HG02973 (cell line): ENCODE data around the gene UVRAG.
"Not testable (repeated sequence)": the region's sequence is repeated elsewhere in the genome, so short reads cannot be mapped to it uniquely, and the experiment has no call there.

Source experiments
- ATAC-seq: cut with Tn5 transposase; IDR thresholded peaks from one replicate; pipeline ENCODE4 v1.9.1; 2021; ENCODE audit warnings: moderate library complexity; ENCODE audit not compliant: unreplicated experiment

The UVRAG gene

GRCh38 chr11:75910426-75911145, 95.6 kb downstream of the UVRAG start:
- ATAC-seq, result no peak

DNA sequence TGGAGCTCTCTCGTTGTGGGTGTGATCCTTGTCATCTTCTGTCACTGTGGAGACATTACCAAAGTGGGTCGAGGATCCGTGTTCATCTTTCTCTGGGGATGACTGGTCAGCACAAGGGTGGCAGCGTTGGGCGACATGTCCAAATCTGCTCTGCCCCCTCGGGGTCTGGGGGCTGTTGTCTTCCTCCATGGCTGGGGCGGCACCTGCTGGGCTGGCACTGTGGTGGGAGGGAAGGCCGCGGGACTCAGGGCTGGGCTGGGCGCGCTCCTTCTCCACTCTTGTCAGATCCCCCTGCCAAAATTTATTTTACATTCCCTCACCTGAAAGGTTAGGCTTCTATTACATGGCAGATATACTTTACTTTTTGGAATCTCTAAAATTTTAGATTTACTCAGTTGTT, 96.4 kb downstream of the UVRAG start:
- no peak for ATAC-seq

DNA sequence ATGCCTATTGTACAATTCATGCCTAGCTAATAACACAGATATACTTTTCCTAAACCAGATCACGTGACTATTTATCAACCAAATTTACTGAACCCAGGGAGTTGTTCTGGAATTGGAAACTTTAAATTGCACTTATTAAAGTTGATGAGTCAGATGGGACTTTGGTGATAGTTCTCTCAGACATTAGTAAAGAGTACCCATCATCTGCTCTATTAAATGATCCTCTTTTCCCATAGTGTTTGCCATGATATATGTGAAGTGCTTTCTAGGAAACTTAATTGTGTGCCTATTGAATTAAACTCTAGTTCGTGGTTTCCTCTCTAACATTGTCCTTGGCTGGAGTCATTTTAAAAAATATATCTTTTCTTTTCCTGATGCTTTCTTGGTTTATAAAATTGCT, 99.0 kb downstream of the UVRAG start:
- no peak for ATAC-seq

GRCh38 chr11:75916882-75917281, 101.9 kb downstream of the UVRAG start:
- no peak for ATAC-seq

GRCh38 chr11:75918331-75918730, 103.3 kb downstream of the UVRAG start:
- ATAC-seq, result no peak

DNA sequence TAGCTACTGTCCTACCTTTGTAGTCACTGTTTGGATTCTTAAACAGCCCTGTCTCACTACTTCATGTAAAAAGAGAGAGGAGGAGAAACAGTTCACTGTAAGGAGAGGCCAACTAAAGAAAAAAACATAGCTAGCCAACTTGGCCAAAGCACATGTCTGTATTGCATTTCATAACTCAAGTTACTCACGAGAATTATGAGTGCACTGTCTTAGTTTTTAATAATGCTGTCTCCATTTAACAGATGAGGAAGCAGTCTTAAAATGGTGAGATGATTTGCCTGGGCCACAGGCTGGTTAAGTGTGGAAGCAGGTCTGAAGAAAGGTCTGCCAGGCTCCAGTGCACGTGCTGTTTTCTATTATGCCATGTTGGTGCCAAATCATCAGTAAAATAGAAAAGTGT, 104.5 kb downstream of the UVRAG start:
- ATAC-seq, result no peak

GRCh38 chr11:75920848-75921247, 105.8 kb downstream of the UVRAG start:
- no peak for ATAC-seq

GRCh38 chr11:75921808-75922207, 106.8 kb downstream of the UVRAG start:
- ATAC-seq, result no peak

- ATAC-seq, result no peak
Observed at GRCh38 chr11:75924966-75925784, 110.2 kb downstream of the UVRAG start.

GRCh38 chr11:75925785-75926164, 110.8 kb downstream of the UVRAG start:
- no peak for ATAC-seq

DNA sequence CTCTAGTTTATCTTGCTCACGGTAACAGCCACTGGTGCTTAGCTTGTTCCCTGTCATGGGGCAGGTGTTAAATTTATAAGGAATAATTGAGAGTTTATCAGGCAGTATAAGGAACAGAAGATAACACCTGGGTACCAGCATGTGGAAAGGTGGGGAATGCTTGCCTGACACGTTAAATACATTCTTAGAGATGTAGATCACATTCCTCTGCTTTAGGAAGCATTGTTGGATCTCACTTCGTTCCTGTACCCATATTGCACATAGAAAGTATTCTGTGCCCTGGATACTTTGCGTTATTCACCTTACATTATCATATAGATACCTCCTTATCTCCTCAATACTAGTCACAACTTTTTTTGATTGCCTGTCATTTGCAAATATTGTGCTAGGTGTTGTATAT, 114.7 kb downstream of the UVRAG start:
- ATAC-seq, result no peak

GRCh38 chr11:75930534-75930933, 115.5 kb downstream of the UVRAG start:
- ATAC-seq, result no peak

GRCh38 chr11:75931124-75931523, 116.1 kb downstream of the UVRAG start:
- ATAC-seq, result no peak

- ATAC-seq, result not testable (repeated sequence)
Observed at GRCh38 chr11:75933736-75934135, 118.7 kb downstream of the UVRAG start.

GRCh38 chr11:75934851-75935250, 119.8 kb downstream of the UVRAG start:
- no peak for ATAC-seq

GRCh38 chr11:75938543-75938942, 123.5 kb downstream of the UVRAG start:
- ATAC-seq, result no peak

- ATAC-seq, result no peak
Observed at GRCh38 chr11:75939516-75939915, 124.5 kb downstream of the UVRAG start.

GRCh38 chr11:75939992-75940391, 125.0 kb downstream of the UVRAG start:
- no peak for ATAC-seq

GRCh38 chr11:75940911-75941310, 125.9 kb downstream of the UVRAG start:
- no peak for ATAC-seq

GRCh38 chr11:75944515-75944914, 129.5 kb downstream of the UVRAG start:
- ATAC-seq, result no peak

- ATAC-seq, result no peak
Observed at GRCh38 chr11:75945446-75945845, 130.4 kb downstream of the UVRAG start.

DNA sequence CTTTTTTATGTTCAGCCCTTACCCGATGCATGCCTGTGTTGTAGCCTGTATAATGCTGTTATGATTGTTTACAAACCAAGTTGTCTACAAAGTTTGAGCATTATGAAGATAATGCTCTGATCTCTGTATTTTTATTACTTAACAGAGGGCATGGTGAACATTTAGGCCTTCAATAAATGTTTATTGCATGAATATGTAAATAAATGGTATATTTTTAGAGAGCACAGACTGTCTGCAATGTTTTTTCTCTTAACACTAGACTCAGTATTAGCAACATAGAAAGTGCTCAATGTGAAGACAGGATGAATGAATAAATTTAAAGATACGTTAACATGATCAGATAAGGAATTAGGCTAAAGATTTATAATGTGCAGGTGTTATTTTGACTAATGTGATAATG, 130.9 kb downstream of the UVRAG start:
- ATAC-seq, result no peak
